GM12878 (cell line): ENCODE results near the gene S100A12. TPM values are rescaled to one million over a fixed set of nuclear protein-coding genes. Genes with fewer than 3 reads are reported as not detected.

Source experiments
- ATAC-seq: fragments of 200-7000 bp; cut with Tn5 transposase; 3 replicates; pipeline ENCODE4 v1.9.1; 2020; ENCODE audit warnings: mild to moderate bottlenecking, moderate library complexity
- BruUV-seq: library from RNA; stranded (reverse); fragments of 400-500 nt; replicated peaks from 2 replicates; lab custom pipeline; 2021; lab: Mats Ljungman, UMichigan
- CTCF ChIA-PET: fragments of 300-600 bp; sonication (Branson Sonifier 250); formaldehyde crosslinking; extraction: SDS; loops from one replicate; lab custom pipeline; 2021; ENCODE audit warnings: inconsistent platforms; lab: Yijun Ruan, JAX
- POLR2A ChIA-PET: fragments of 350-600 bp; formaldehyde crosslinking; extraction: SDS; loops from one replicate; lab custom pipeline; 2021; ENCODE audit warnings: inconsistent platforms; lab: Charles Lee
- RAD21 ChIA-PET: fragments of 300-600 bp; sonication (Branson Sonifier 250); formaldehyde crosslinking; loops from one replicate; lab custom pipeline; 2023; ENCODE audit warnings: antibody characterized with exemption; ENCODE audit not compliant: unreplicated experiment; lab: Charles Lee
- SMC1A ChIA-PET: fragments of 300-600 bp; sonication (Branson Sonifier 250); formaldehyde crosslinking; loops from one replicate; lab custom pipeline; 2023; ENCODE audit not compliant: unreplicated experiment, uncharacterized antibody; lab: Charles Lee
- DNase-seq: peaks from one replicate; pipeline ENCODE4 v3.0.0-alpha.2; 2011; ENCODE audit warnings: low read depth, low spot score
- FAIRE-seq: peaks from 3 replicates; lab custom pipeline; 2011; peaks lifted over from hg19 to GRCh38; lab: Jason Lieb, UNC
- H2AFZ ChIP-seq: 2 replicates; pipeline ENCODE4 v1.6.0; 2011; ENCODE audit warnings: low read depth, low read length, control low read depth; ENCODE audit not compliant: control insufficient read depth
- H3K27ac ChIP-seq: 2 replicates; pipeline ENCODE4 v1.5.1; 2011; ENCODE audit warnings: control low read depth; ENCODE audit not compliant: control insufficient read depth, insufficient read depth
- H3K27me3 ChIP-seq, 2 experiments: replicated peaks in 1 of 2; 2 replicates each; pipeline versions ENCODE4 v1.6.0 to v1.6.1; 2011; ENCODE audit warnings: low read length in 1 of 2; ENCODE audit not compliant: control insufficient read depth in 2 of 2, insufficient read depth in 2 of 2
- H3K36me3 ChIP-seq, 2 experiments: 2 replicates each; pipeline ENCODE4 v1.5.1; 2011; ENCODE audit warnings: low read length in 1 of 2; ENCODE audit not compliant: control insufficient read depth in 2 of 2, insufficient read depth in 2 of 2
- H3K4me1 ChIP-seq: 2 replicates; pipeline ENCODE4 v1.6.1; 2011; ENCODE audit warnings: mild to moderate bottlenecking, low read length, moderate library complexity, mixed read lengths; ENCODE audit not compliant: control insufficient read depth, insufficient read depth
- H3K4me2 ChIP-seq: 2 replicates; pipeline ENCODE4 v1.6.0; 2011; ENCODE audit warnings: control low read depth; ENCODE audit not compliant: control insufficient read depth, insufficient read depth
- H3K4me3 ChIP-seq: fragments of 200-600 bp; sonication (generic); 2 replicates; pipeline ENCODE4 v1.5.1; 2016
- H3K79me2 ChIP-seq: 2 replicates; pipeline ENCODE4 v1.6.0; 2011; ENCODE audit warnings: low read length; ENCODE audit not compliant: control insufficient read depth, insufficient read depth
- H3K9ac ChIP-seq: 2 replicates; pipeline ENCODE4 v1.8.0; 2011; ENCODE audit warnings: low read length, control low read depth, mixed read lengths; ENCODE audit not compliant: control insufficient read depth, insufficient read depth
- H3K9me3 ChIP-seq: replicated peaks from 3 replicates; pipeline ENCODE4 v1.5.1; 2011; ENCODE audit warnings: mild to moderate bottlenecking, low read length; ENCODE audit not compliant: control insufficient read depth, insufficient read depth
- H4K20me1 ChIP-seq: 2 replicates; pipeline ENCODE4 v1.6.0; 2011; ENCODE audit not compliant: control insufficient read depth, insufficient read depth
- ASH2L ChIP-seq: fragments of 300-600, 200-600 bp; sonication (generic); IDR thresholded peaks from 2 replicates; pipeline ENCODE4 v1.6.1; 2017; ENCODE audit warnings: low read depth, mild to moderate bottlenecking, borderline replicate concordance
- BRCA1 ChIP-seq: IDR thresholded peaks from 2 replicates; pipeline ENCODE4 v1.6.1; 2011; ENCODE audit warnings: low read depth, low read length, improper control_type of control experiment
- EGR1 ChIP-seq, 2 experiments: IDR thresholded peaks; 1 replicate in 1 of 2; 2 replicates in 1 of 2; pipeline ENCODE4 v1.6.1; 2011 to 2012; ENCODE audit warnings: low read depth in 2 of 2, low read length in 2 of 2, borderline replicate concordance in 1 of 2, mild to moderate bottlenecking in 1 of 2, moderate library complexity in 1 of 2
- EP300 ChIP-seq, 2 experiments: fragments of 150-350 bp in 1 of 2; IDR thresholded peaks; 2 replicates each; pipeline ENCODE4 v1.6.1; 2011 to 2012; ENCODE audit warnings: low read depth in 2 of 2, low read length in 2 of 2, borderline replicate concordance in 1 of 2, improper control_type of control experiment in 1 of 2, inconsistent platforms in 1 of 2; ENCODE audit not compliant: control insufficient read depth in 1 of 2
- GATAD2B ChIP-seq: fragments of 450-650 bp; conservative IDR thresholded peaks from 2 replicates; pipeline ENCODE4 v1.6.1; 2017; ENCODE audit warnings: low read depth, mild to moderate bottlenecking, moderate library complexity
- HSF1 ChIP-seq: fragments of 150-350 bp; IDR thresholded peaks from 2 replicates; pipeline ENCODE4 v1.6.1; 2014; ENCODE audit warnings: mild to moderate bottlenecking, low read depth, low read length
- IKZF2 ChIP-seq, 2 experiments: fragments of 450-650 bp; IDR thresholded peaks; 2 replicates each; pipeline ENCODE4 v1.6.1; 2017; ENCODE audit warnings: mild to moderate bottlenecking in 2 of 2, moderate library complexity in 2 of 2
- IRF4 ChIP-seq: IDR thresholded peaks from 2 replicates; pipeline ENCODE4 v1.6.1; 2011; ENCODE audit warnings: low read depth, low read length
- MTA2 ChIP-seq: fragments of 450-650 bp; IDR thresholded peaks from 2 replicates; pipeline ENCODE4 v1.6.1; 2016; ENCODE audit warnings: low read depth, mild to moderate bottlenecking, moderate library complexity
- POLR2A ChIP-seq: IDR thresholded peaks from 2 replicates; pipeline ENCODE4 v1.6.1; 2011; ENCODE audit warnings: low read depth, mild to moderate bottlenecking, low read length
- REST ChIP-seq: IDR thresholded peaks from 2 replicates; pipeline ENCODE4 v1.6.1; 2012; ENCODE audit warnings: mild to moderate bottlenecking, low read depth, low read length
- SIN3A ChIP-seq: IDR thresholded peaks from 2 replicates; pipeline ENCODE4 v1.6.1; 2012; ENCODE audit warnings: low read depth, low read length, improper control_type of control experiment
- SKIL ChIP-seq: fragments of 450-650 bp; IDR thresholded peaks from 2 replicates; pipeline ENCODE4 v1.6.1; 2017; ENCODE audit warnings: mild to moderate bottlenecking, low read depth, inconsistent platforms; ENCODE audit not compliant: poor library complexity, severe bottlenecking
- SMAD1 ChIP-seq: fragments of 450-650 bp; IDR thresholded peaks from 2 replicates; pipeline ENCODE4 v1.6.1; 2018; ENCODE audit warnings: mild to moderate bottlenecking, low read depth; ENCODE audit not compliant: partially characterized antibody
- SP1 ChIP-seq: IDR thresholded peaks from one replicate; pipeline ENCODE4 v1.6.1; 2011; ENCODE audit warnings: low read depth, low read length
- SRF ChIP-seq, 2 experiments: IDR thresholded peaks; 2 replicates each; pipeline ENCODE4 v1.6.1; 2011; ENCODE audit warnings: low read depth in 2 of 2, low read length in 2 of 2, mild to moderate bottlenecking in 1 of 2, moderate library complexity in 1 of 2
- TCF7 ChIP-seq: IDR thresholded peaks from 2 replicates; pipeline ENCODE4 v1.6.1; 2014; ENCODE audit warnings: antibody characterized with exemption, borderline replicate concordance
- ZNF274 ChIP-seq: IDR thresholded peaks from one replicate; pipeline ENCODE4 v1.8.0; 2011; ENCODE audit not compliant: insufficient read length, insufficient read depth
- WGBS: methylation state at CpG from one replicate; pipeline ENCODE4 v1.1.6; 2016; ENCODE audit warnings: low lambda C conversion rate; ENCODE audit not compliant: insufficient replicate concordance, insufficient coverage; ENCODE audit errors: missing lambda C conversion rate; 5-methylcytosine and 5-hydroxymethylcytosine counted together
- in situ Hi-C: fragments of 300-500 bp; cut with MboI; formaldehyde crosslinking; loops from 9 replicates; pipeline ENCODE4 v1.14.3; 2018; ENCODE audit warnings: mixed read lengths
- intact Hi-C: fragments of 100-400 bp; cut with micrococcal nuclease; formaldehyde crosslinking; loops from one replicate; pipeline ENCODE4 v1.14.2; 2022; ENCODE audit not compliant: unreplicated experiment
- polyA plus RNA-seq, 11 experiments: library from polyadenylated mRNA; depleted of rRNA in 4 of 11; unstranded in 6 of 11; stranded (reverse) in 5 of 11; fragments of >200 nt; fragmentation: Nextera tagmentation in 4 of 11; fragmentation: Illumina TruSeq in 1 of 11; extraction: Ambion mirVana in 4 of 11; extraction: Trizol in 1 of 11; gene quantifications; 1 replicate in 1 of 11; 2 replicates in 10 of 11; pipeline versions ENCODE4 v1.2.1 to v1.2.3, GENCODE V29; 2011 to 2016; ENCODE audit warnings: inconsistent platforms in 2 of 11, missing spikeins in 2 of 11, low read depth in 1 of 11
- total RNA-seq, 4 experiments: library from RNA; depleted of rRNA in 3 of 4; stranded (reverse); fragments of >200 nt in 3 of 4; fragmentation: Illumina TruSeq in 1 of 4; extraction: Trizol in 1 of 4; gene quantifications; 2 replicates each; pipeline versions ENCODE4 v1.2.1 to v1.2.3, GENCODE V29; 2013 to 2021

Gene S100A12
- total and polyA plus RNA-seq, 10 of the 15 experiments (the other 5 are each of a cell fraction or from before 2014, with no cell fraction given): not detected

- WGBS: 16% methylated on average over 3 of the region's 3 CpGs
- no peak overlapping the region for H3K27ac ChIP-seq
- FAIRE-seq: no peak
- H3K27me3 ChIP-seq: no peaks in the 10 kb centered on the region
- H3K4me1 ChIP-seq: no peaks in the 10 kb centered on the region
- SMC1A ChIA-PET: no interaction called here
- no TSS peak for BruUV-seq
- no peak overlapping the region for H3K4me3 ChIP-seq
- no peaks in the 10 kb centered on the region for H3K36me3 ChIP-seq
- intact Hi-C loops: no loop called here
- CTCF ChIA-PET: no interaction called here
- RAD21 ChIA-PET: no interaction called here
- no peak overlapping the region for H3K4me2 ChIP-seq
- no peak for DNase-seq
- H3K9ac ChIP-seq: no peak overlapping the region
- POLR2A ChIA-PET: no interaction called here
- no peaks in the 10 kb centered on the region for H3K79me2 ChIP-seq
- TF ChIP-seq EGR1 (IDR thresholded peaks at IDR 0.05; ENCODE audit: borderline replicate concordance in 1 of 2, low read depth in 2 of 2, low read length in 2 of 2) (no peak), SKIL (no peak), SMAD1 (no peak), HSF1 (no peak), POLR2A (no peak), SP1 (no peak), SRF (IDR thresholded peaks at IDR 0.05; ENCODE audit: low read depth in 2 of 2, low read length in 2 of 2) (no peak), IRF4 (no peak), ASH2L (no peak), REST (no peak), BRCA1 (no peak), SIN3A (no peak), TCF7 (no peak), MTA2 (no peak), GATAD2B (no peak), EP300 (IDR thresholded peaks at IDR 0.05; ENCODE audit: borderline replicate concordance in 1 of 2, control insufficient read depth in 1 of 2, low read depth in 2 of 2, low read length in 2 of 2) (no peak), ZNF274 (no peak), IKZF2 (IDR thresholded peaks at IDR 0.05) (no peak)
- TF ChIP-seq, all 136 proteins: peak for 0
- in situ Hi-C loops: no loop called here
- no peaks in the 10 kb centered on the region for H4K20me1 ChIP-seq
- no peaks in the 10 kb centered on the region for H3K9me3 ChIP-seq
- no peak overlapping the region for H2AFZ ChIP-seq
- no peak for ATAC-seq
Measured at GRCh38 chr1:153370146-153370545, 5.3 kb downstream of the S100A12 start.
